Small intestine (tissue), 16 donors: ENCODE data around the gene CIAPIN1. TPM values are rescaled to one million over a fixed set of nuclear protein-coding genes. Genes with fewer than 3 reads are reported as not detected.

Experiments used
- DNase-seq, 2 donors: peaks; one replicate each; pipeline versions ENCODE4 v3.0.0 to v3.0.0-alpha.2; 2013
- FAIRE-seq: peaks from 2 replicates; lab custom pipeline; 2012; peaks lifted over from hg19 to GRCh38; lab: Jason Lieb, UNC
- H3K27ac ChIP-seq, 3 donors: one replicate each; pipeline ENCODE4 v1.5.1; 2013; ENCODE audit warnings: low read length in 2 of 3, mild to moderate bottlenecking in 2 of 3, control low read depth in 1 of 3, inconsistent platforms in 1 of 3, low read depth in 1 of 3, moderate library complexity in 1 of 3
- H3K27me3 ChIP-seq, 3 donors: one replicate each; pipeline ENCODE4 v1.6.1; 2013; ENCODE audit warnings: low read length in 3 of 3, inconsistent platforms in 1 of 3; ENCODE audit not compliant: control insufficient read depth in 3 of 3, insufficient read depth in 3 of 3
- H3K36me3 ChIP-seq, 3 donors: one replicate each; pipeline ENCODE4 v1.6.1; 2013; ENCODE audit warnings: low read length in 3 of 3, inconsistent platforms in 1 of 3, low read depth in 1 of 3, mild to moderate bottlenecking in 1 of 3, moderate library complexity in 1 of 3; ENCODE audit not compliant: control insufficient read depth in 3 of 3, insufficient read depth in 2 of 3
- H3K4me1 ChIP-seq, 3 donors: one replicate each; pipeline ENCODE4 v1.6.1; 2013; ENCODE audit warnings: low read length in 2 of 3, inconsistent platforms in 1 of 3, low read depth in 1 of 3, mild to moderate bottlenecking in 1 of 3, moderate library complexity in 1 of 3; ENCODE audit not compliant: control insufficient read depth in 3 of 3, insufficient read depth in 2 of 3
- H3K4me3 ChIP-seq, 3 donors: one replicate each; pipeline ENCODE4 v1.5.1; 2013; ENCODE audit warnings: low read length in 3 of 3, control low read depth in 1 of 3, inconsistent platforms in 1 of 3, low read depth in 1 of 3, mild to moderate bottlenecking in 1 of 3, moderate library complexity in 1 of 3
- H3K9me3 ChIP-seq, 2 donors: one replicate each; pipeline ENCODE4 v1.6.1; 2013; ENCODE audit warnings: low read depth in 1 of 2, low read length in 1 of 2; ENCODE audit not compliant: control insufficient read depth in 2 of 2, insufficient read depth in 1 of 2
- WGBS, 3 donors: extraction: QIAGEN DNeasy Blood & Tissue Kit; methylation state at CpG; one replicate each; pipeline ENCODE4 v1.1.7; 2013; 5-methylcytosine and 5-hydroxymethylcytosine counted together
- long read RNA-seq, 10 donors: transcript quantifications; one replicate each; lab custom pipeline, GENCODE V29; 2026
- polyA plus RNA-seq, 4 donors: library from polyadenylated mRNA; stranded (reverse) in 3 of 4; unstranded in 1 of 4; fragments of 200-250 nt in 3 of 4; fragments of 120-200 nt in 1 of 4; gene quantifications; one replicate each; pipeline versions ENCODE4 v1.2.1 to v1.2.3, GENCODE V29; 2013
- donor health status: healthy with polysubstance abuse.
- donor health status: control.
- donor health status: control.
- donor health status: Bipolar disorder and iron deficiency.
- donor health status: healthy.

The CIAPIN1 gene
- 10 to 100 TPM; 39.4 to 55.9 (median 47.2) TPM for polyA plus RNA-seq
- long read RNA-seq, donor 1: 0 reads
- long read RNA-seq, donor 2, transcript CIAPIN1-201 (9 exons, 2,182 nt): major isoform, 7 of 17 reads
- long read RNA-seq, donor 2, partial matches to known transcripts: 0 of 17 reads
- long read RNA-seq, donor 2, other reads (novel, unspliced or antisense): 9 of 17 reads
- long read RNA-seq, donor 3, partial matches to known transcripts: 0 of 5 reads
- long read RNA-seq, donor 3, other reads (novel, unspliced or antisense): 0 of 5 reads
- long read RNA-seq, donor 4: 0 reads
- long read RNA-seq, donor 5, partial matches to known transcripts: 17 of 19 reads
- long read RNA-seq, donor 5, other reads (novel, unspliced or antisense): 0 of 19 reads
- long read RNA-seq, donor 6, transcript CIAPIN1-201 (9 exons, 2,182 nt): major isoform, 8 of 12 reads
- long read RNA-seq, donor 6, partial matches to known transcripts: 0 of 12 reads
- long read RNA-seq, donor 6, other reads (novel, unspliced or antisense): 0 of 12 reads
- long read RNA-seq, donor 7, transcript CIAPIN1-201 (9 exons, 2,182 nt): major isoform, 15 of 496 reads
- long read RNA-seq, donor 7, partial matches to known transcripts: 375 of 496 reads
- long read RNA-seq, donor 7, other reads (novel, unspliced or antisense): 101 of 496 reads
- long read RNA-seq, donor 8: 0 reads
- long read RNA-seq, donor 9, partial matches to known transcripts: 0 of 2 reads
- long read RNA-seq, donor 9, other reads (novel, unspliced or antisense): 0 of 2 reads
- long read RNA-seq, donor 10, transcript CIAPIN1-201 (9 exons, 2,182 nt): major isoform, 9 of 27 reads
- long read RNA-seq, donor 10, partial matches to known transcripts: 10 of 27 reads
- long read RNA-seq, donor 10, other reads (novel, unspliced or antisense): 0 of 27 reads

DNA sequence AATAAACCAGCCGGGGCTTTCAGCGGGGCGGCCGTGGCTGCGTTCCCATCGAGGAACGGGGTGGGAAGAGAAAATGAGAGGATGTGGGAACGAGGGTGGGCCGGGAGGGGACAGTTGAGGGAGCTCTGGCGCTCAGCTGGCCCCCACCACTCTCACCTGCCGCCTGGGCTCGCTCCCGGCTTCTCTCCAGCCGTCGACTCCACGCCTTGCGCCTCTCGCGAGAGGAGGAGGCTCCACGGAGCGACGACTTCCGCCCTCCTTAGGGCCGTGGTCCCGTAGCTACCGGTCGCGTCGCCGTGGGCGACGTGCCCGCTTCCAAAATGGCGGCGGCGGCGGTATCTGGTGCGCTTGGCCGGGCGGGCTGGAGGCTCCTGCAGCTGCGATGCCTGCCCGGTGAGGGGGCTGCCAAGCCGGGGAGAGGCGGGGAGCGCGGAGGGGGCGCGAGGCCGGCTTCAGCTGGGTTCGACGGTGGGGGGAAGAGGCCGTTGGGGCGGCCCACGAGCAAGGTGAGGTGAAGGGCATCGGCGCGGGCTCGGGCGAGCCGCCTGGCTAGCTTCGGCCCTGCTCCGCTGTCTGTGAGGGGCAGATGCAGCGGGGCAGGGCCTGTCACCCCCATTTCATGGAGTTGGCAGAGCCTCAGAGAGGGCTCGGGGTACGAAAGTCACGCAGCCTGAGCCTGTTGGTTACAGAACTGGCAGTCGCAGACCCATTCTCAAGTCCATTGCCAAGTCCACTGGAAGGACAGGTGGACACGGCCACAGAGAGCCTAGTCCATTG is at the start of gene CIAPIN1, which contains the start of gene COQ9:
Gene CIAPIN1, minus strand, starts transcription at position 200 of the 777 bp plus-strand sequence. CDS start 6,457 bp downstream, outside the sequence.
Gene COQ9, plus strand, starts transcription at position 294 of the 777 bp plus-strand sequence. Its CDS starts 27 bp downstream, at position 321.
- peak within 1 kb of the TSS; percentile 83 to 97 (median 91) for H3K4me3 ChIP-seq
- DNase-seq (peak; percentile 96 to 97), FAIRE-seq (no peak)
- 0 to 1% (median 0%) methylated on average over 45 to 68 of the region's 68 CpGs for WGBS, 3 donors
- no peaks in the 10 kb centered on the region for H3K27me3 ChIP-seq
- H3K9me3 ChIP-seq: no peaks in the 10 kb centered on the region
- peaks cover 0 to 10% (median 5%) of the 10 kb centered on the region in 3 donors for H3K36me3 ChIP-seq
- peaks cover 2 to 7% (median 4%) of the 10 kb centered on the region in 3 donors for H3K4me1 ChIP-seq
- peak within 1 kb of the TSS; percentile 72 to 83 (median 77) for H3K27ac ChIP-seq

- WGBS, 3 donors: 92 to 93% (median 93%) methylated on average over 4 of the region's 4 CpGs
- H3K36me3 ChIP-seq: no peaks in the 10 kb centered on the region
- no peak overlapping the region for H3K4me3 ChIP-seq
- H3K27ac ChIP-seq: no peak overlapping the region
- H3K9me3 ChIP-seq: peaks cover 0 to 8% of the 10 kb centered on the region in 2 donors
- H3K27me3 ChIP-seq: no peaks in the 10 kb centered on the region
- DNase-seq (no peak), FAIRE-seq (no peak)
- no peaks in the 10 kb centered on the region for H3K4me1 ChIP-seq
These were observed 46.6 kb upstream of the CIAPIN1 start for GRCh38 chr16:57493767-57494166.

DNA sequence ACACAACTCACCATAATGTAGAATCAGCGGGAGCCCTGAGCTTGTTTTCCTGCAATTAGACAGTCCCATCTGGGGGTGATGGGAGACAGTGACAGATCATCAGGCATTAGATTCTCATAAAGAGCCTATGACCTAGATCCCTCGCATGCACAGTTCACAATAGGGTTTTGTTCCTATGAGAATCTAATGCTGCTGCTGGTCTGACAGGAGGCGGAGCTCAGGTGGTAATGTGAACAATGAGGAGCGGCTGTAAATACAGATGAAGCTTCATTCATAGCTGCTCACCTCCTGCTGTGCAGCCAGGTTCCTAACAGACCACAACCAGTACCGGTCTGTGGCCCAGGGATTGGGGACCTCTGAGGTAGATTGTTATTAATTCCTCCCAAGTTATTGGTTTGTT is 42.0 kb upstream of the CIAPIN1 start:
- no peak for FAIRE-seq
- no peak overlapping the region for H3K4me3 ChIP-seq
- WGBS, 3 donors: 88 to 92% (median 91%) methylated on average over 5 of the region's 5 CpGs
- peaks cover 0 to 8% of the 10 kb centered on the region in 2 donors for H3K9me3 ChIP-seq
- DNase-seq: no peak
- H3K36me3 ChIP-seq: peaks cover 0 to 2% (median 0%) of the 10 kb centered on the region in 3 donors
- H3K4me1 ChIP-seq: peaks cover 0 to 9% (median 5%) of the 10 kb centered on the region in 3 donors
- no peaks in the 10 kb centered on the region for H3K27me3 ChIP-seq
- H3K27ac ChIP-seq: no peak overlapping the region

DNA sequence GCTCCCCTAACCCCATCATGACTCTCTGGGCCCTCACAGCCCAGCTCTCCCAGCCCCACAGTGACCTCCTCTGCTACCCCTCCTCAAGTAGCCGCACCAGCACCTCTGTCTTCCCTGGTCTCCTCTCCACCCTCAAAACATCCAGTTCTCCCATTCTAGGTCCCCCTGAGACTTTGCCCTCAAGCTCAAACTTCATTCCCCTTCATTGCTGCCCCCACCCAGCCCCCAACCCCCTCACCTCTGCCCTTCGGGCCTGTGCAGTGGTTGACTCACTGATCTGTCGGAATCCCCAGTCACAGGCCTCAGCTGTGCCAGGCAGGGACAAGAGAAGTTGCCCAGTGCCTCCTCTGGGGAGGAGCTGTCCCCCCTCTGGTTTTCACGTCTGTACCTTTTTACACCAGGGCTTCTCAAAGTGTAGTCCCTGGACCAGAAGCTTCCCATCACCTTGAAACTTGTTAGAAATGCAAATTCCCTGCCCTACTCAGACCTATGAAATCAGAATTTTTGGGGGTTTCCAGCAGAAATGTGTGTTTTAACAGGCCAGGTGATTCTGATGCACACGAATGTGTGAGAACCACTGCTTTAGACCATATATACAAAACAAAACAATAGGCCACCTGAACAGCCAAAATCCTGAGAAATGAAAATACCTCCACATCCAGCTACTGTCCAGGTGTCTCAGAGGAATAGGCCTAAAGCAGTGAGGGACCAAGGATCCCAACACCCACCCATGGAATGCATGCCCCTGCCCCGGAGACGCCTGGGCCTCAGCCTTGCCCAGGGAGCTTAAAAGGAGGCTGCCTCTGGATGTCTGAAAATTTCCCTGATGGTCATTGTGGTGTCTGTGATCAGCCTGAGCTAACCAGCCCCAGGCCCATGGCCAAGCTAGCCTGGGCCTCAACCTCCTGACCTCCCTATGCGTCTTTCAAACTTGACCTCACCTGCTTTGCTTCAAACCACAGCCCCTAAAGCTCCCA is 40.0 kb upstream of the CIAPIN1 start:
- Histone ChIP-seq H3K9me3 (peaks cover 0 to 8% of the 10 kb centered on the region in 2 donors), H3K36me3 (peaks cover 0 to 15% (median 0%) of the 10 kb centered on the region in 3 donors), H3K4me3 (peak overlapping the region in 1 of 3 donors; percentile 37), H3K27ac (peak overlapping the region in 1 of 3 donors; percentile 56), H3K4me1 (peaks cover 0 to 28% (median 7%) of the 10 kb centered on the region in 3 donors), H3K27me3 (no peaks in the 10 kb centered on the region)
- 84 to 93% (median 88%) methylated on average over 8 of the region's 8 CpGs for WGBS, 3 donors
- DNase-seq: no peak
- no peak for FAIRE-seq

GRCh38 chr16:57485916-57486857 is 39.0 kb upstream of the CIAPIN1 start, which contains the start of gene DOK4:
TSS of gene DOK4 (minus strand) at chr16:57486493. CDS start at chr16:57479507, 6,986 bp downstream.
- Histone ChIP-seq H3K36me3 (peaks cover 0 to 19% (median 0%) of the 10 kb centered on the region in 3 donors), H3K9me3 (peaks cover 0 to 8% of the 10 kb centered on the region in 2 donors), H3K4me3 (peak within 1 kb of the TSS; percentile 71 to 91 (median 83)), H3K27ac (peak within 1 kb of the TSS; percentile 73 to 86 (median 82)), H3K27me3 (no peaks in the 10 kb centered on the region), H3K4me1 (peaks cover 0 to 34% (median 7%) of the 10 kb centered on the region in 3 donors)
- DNase-seq (peak; percentile 76 to 91), FAIRE-seq (no peak)
- WGBS, 3 donors: 1 to 2% (median 2%) methylated on average over 27 to 73 of the region's 73 CpGs

DNA sequence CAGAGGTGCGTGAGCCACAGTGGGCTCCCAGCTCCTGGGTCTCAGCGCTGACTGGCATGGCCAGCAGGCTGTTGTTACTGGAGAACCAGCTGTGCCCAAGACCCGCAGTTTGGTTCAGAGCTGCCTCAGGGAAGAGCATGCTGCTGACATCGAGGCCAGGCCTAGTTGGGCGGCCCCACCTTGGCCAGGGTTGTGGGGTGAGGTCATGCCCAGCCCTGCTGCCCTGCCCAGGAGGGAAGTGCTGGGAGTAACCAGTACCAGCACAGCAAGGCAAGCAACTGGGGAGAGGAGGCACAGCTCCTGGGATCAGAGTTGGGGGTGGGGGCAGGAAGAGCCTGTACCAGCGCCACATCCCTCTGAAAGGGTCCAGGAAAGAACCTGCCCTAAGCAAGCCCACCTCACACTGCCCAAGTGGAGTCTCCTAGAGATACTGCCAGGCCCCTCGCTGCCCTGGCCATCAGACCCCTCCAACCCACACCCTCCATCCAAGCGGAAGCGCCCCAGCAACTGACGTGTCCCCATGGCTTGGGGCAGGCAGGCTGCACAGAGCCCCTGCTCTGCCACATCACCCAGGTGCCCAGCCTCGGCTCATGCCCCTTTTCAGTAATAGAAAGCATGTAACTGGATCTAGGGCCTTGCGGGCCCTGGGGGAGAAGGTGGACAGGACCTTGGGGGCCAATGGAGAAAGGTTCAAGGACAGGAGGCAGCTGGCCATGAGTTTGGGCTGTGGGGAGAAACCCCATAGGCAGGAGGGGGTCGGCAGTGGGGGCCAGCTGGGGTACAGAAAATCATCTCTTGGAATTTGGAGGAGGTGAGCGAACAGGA is 38.1 kb upstream of the CIAPIN1 start:
- Histone ChIP-seq H3K27ac (peak overlapping the region; percentile 73 to 86 (median 82)), H3K4me3 (peak overlapping the region; percentile 71 to 91 (median 83)), H3K9me3 (peaks cover 0 to 8% of the 10 kb centered on the region in 2 donors), H3K36me3 (peaks cover 0 to 25% (median 0%) of the 10 kb centered on the region in 3 donors), H3K4me1 (peaks cover 0 to 43% (median 7%) of the 10 kb centered on the region in 3 donors), H3K27me3 (no peaks in the 10 kb centered on the region)
- FAIRE-seq: no peak
- DNase-seq: peak; percentile 34 to 79
- WGBS, 3 donors: 45 to 66% (median 55%) methylated on average over 14 of the region's 14 CpGs
